DOHH2 (cell line): ENCODE measurements around the gene CAMSAP1.

Source experiments
- H3F3A ChIP-seq: fragments of 200-600 bp; sonication (generic), shearing (Covaris generic); 2 replicates; pipeline ENCODE4 v1.6.0; 2016; ENCODE audit warnings: antibody characterized with exemption, mild to moderate bottlenecking; ENCODE audit not compliant: control insufficient read depth, insufficient read depth
- H3K27ac ChIP-seq: fragments of 200-600 bp; sonication (generic); 2 replicates; pipeline ENCODE4 v1.5.1; 2014; ENCODE audit warnings: low read depth, mild to moderate bottlenecking, low read length, moderate library complexity
- H3K27me3 ChIP-seq: fragments of 200-600 bp; sonication (generic); 2 replicates; pipeline ENCODE4 v1.6.1; 2014; ENCODE audit warnings: mild to moderate bottlenecking, low read length, mixed read lengths; ENCODE audit not compliant: control insufficient read depth
- H3K36me3 ChIP-seq: fragments of 200-600 bp; sonication (generic); 2 replicates; pipeline ENCODE4 v1.6.1; 2014; ENCODE audit warnings: mild to moderate bottlenecking, low read length, moderate library complexity, mixed read lengths; ENCODE audit not compliant: control insufficient read depth
- H3K4me1 ChIP-seq: fragments of 200-600 bp; sonication (generic); 2 replicates; pipeline ENCODE4 v1.6.1; 2014; ENCODE audit warnings: mild to moderate bottlenecking, low read length, mixed read lengths; ENCODE audit not compliant: control insufficient read depth
- H3K4me2 ChIP-seq: fragments of 200-600 bp; sonication (generic); 2 replicates; pipeline ENCODE4 v1.6.0; 2014; ENCODE audit warnings: mild to moderate bottlenecking, low read length, moderate library complexity
- H3K4me3 ChIP-seq: fragments of 200-600 bp; sonication (generic); 2 replicates; pipeline ENCODE4 v1.5.1; 2014; ENCODE audit warnings: mild to moderate bottlenecking, low read length, mixed read lengths
- H3K79me2 ChIP-seq: fragments of 200-600 bp; sonication (generic); 2 replicates; pipeline ENCODE4 v1.6.1; 2014; ENCODE audit warnings: mild to moderate bottlenecking, low read length, mixed read lengths; ENCODE audit not compliant: control insufficient read depth
- H3K9me2 ChIP-seq: fragments of 200-600 bp; sonication (generic); replicated peaks from 2 replicates; pipeline ENCODE4 v1.6.1; 2014; ENCODE audit warnings: mild to moderate bottlenecking, low read length, mixed read lengths; ENCODE audit not compliant: control insufficient read depth
- H3K9me3 ChIP-seq: fragments of 200-600 bp; sonication (generic); 2 replicates; pipeline ENCODE4 v1.6.1; 2014; ENCODE audit warnings: antibody characterized with exemption, low read length, mixed read lengths; ENCODE audit not compliant: control insufficient read depth, insufficient read depth
- H4K20me1 ChIP-seq: fragments of 200-600 bp; sonication (generic); 2 replicates; pipeline ENCODE4 v1.6.0; 2014; ENCODE audit warnings: low read depth, mild to moderate bottlenecking, antibody characterized with exemption, low read length, moderate library complexity; ENCODE audit not compliant: control insufficient read depth, insufficient read depth
- CTCF ChIP-seq: fragments of 200-600 bp; sonication (generic); IDR thresholded peaks from one replicate; pipeline ENCODE4 v1.5.1; 2014; ENCODE audit warnings: antibody characterized with exemption, mild to moderate bottlenecking, low read depth, low read length; ENCODE audit not compliant: poor library complexity, severe bottlenecking
- EZH2phosphoT487 ChIP-seq: fragments of 200-600 bp; sonication (generic); IDR thresholded peaks from 2 replicates; pipeline ENCODE4 v1.6.1; 2017; ENCODE audit warnings: borderline replicate concordance, mild to moderate bottlenecking, antibody characterized with exemption, low read length, moderate library complexity, mixed read lengths

CAMSAP1 gene

GRCh38 chr9:135766707-135767106 lies 140.6 kb downstream of the CAMSAP1 start:
- TF ChIP-seq EZH2phosphoT487, result no peak
- no peak for TF ChIP-seq CTCF
- Histone ChIP-seq H3K27ac (no peak overlapping the region), H3F3A (no peaks in the 10 kb centered on the region), H3K4me1 (no peaks in the 10 kb centered on the region), H3K9me2 (no peaks in the 10 kb centered on the region), H4K20me1 (no peaks in the 10 kb centered on the region), H3K27me3 (no peaks in the 10 kb centered on the region), H3K36me3 (no peaks in the 10 kb centered on the region), H3K9me3 (no peaks in the 10 kb centered on the region; the same call in 1 of the 2 replicates), H3K4me3 (no peak overlapping the region), H3K4me2 (no peak overlapping the region), H3K79me2 (no peaks in the 10 kb centered on the region)

DNA sequence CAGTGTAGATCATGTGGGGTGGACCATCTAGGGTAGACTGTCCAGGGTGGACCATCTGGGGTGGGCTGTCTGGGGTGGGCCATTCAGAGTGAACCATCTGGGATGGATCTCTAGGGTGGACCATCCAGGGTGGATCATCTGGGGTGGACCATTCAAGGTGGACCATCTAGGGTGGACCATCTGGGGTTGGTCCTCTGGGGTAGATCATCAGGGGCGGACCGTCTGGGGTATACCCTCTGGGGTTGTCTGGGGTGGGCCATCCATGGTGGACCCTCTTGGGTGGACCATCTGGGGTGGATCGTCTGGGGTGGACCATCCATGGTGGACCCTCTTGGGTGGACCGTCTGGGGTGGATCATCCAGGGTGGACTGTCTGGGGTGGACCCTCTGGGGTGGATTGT lies 141.1 kb downstream of the CAMSAP1 start:
- Histone ChIP-seq H3K4me2 (no peak overlapping the region), H3K9me3 (no peaks in the 10 kb centered on the region; the same call in 1 of the 2 replicates), H3K9me2 (no peaks in the 10 kb centered on the region), H3K4me3 (no peak overlapping the region), H3K27me3 (no peaks in the 10 kb centered on the region), H3F3A (no peaks in the 10 kb centered on the region), H3K79me2 (no peaks in the 10 kb centered on the region), H3K36me3 (no peaks in the 10 kb centered on the region), H3K4me1 (no peaks in the 10 kb centered on the region), H4K20me1 (no peaks in the 10 kb centered on the region), H3K27ac (no peak overlapping the region)
- TF ChIP-seq EZH2phosphoT487, result no peak
- TF ChIP-seq CTCF, result no peak

- H3F3A ChIP-seq, result no peaks in the 10 kb centered on the region
- no peak overlapping the region for H3K4me2 ChIP-seq
- H3K9me2 ChIP-seq, result no peaks in the 10 kb centered on the region
- no peak overlapping the region for H3K27ac ChIP-seq
- H3K9me3 ChIP-seq, result no peaks in the 10 kb centered on the region; the same call in 1 of the 2 replicates
- no peaks in the 10 kb centered on the region for H3K27me3 ChIP-seq
- H4K20me1 ChIP-seq, result no peaks in the 10 kb centered on the region
- no peaks in the 10 kb centered on the region for H3K4me1 ChIP-seq
- no peaks in the 10 kb centered on the region for H3K79me2 ChIP-seq
- TF ChIP-seq EZH2phosphoT487 (no peak), CTCF (no peak)
- H3K4me3 ChIP-seq, result no peak overlapping the region
- H3K36me3 ChIP-seq, result no peaks in the 10 kb centered on the region
Measured at GRCh38 chr9:135765416-135765815, 141.9 kb downstream of the CAMSAP1 start.

- Histone ChIP-seq H3K79me2 (no peaks in the 10 kb centered on the region), H3K36me3 (no peaks in the 10 kb centered on the region), H3K4me3 (no peak overlapping the region), H3K9me2 (no peaks in the 10 kb centered on the region), H3K27me3 (no peaks in the 10 kb centered on the region), H4K20me1 (no peaks in the 10 kb centered on the region), H3K4me1 (no peaks in the 10 kb centered on the region), H3K9me3 (no peaks in the 10 kb centered on the region; the same call in 1 of the 2 replicates), H3K27ac (no peak overlapping the region), H3K4me2 (no peak overlapping the region), H3F3A (no peaks in the 10 kb centered on the region)
- TF ChIP-seq EZH2phosphoT487 (no peak), CTCF (no peak)
Measured at GRCh38 chr9:135764731-135765130, 142.6 kb downstream of the CAMSAP1 start.
